Left ventricle myocardium superior (tissue), 1 donor: Measurements from ENCODE around the gene PDE1C. TPM values are rescaled to one million over a fixed set of nuclear protein-coding genes. Genes with fewer than 3 reads are reported as not detected.

Experiments used
- ATAC-seq: fragments of 200-7000 bp; cut with Tn5 transposase; one replicate; pipeline ENCODE4 v1.9.1; 2020; ENCODE audit warnings: mild to moderate bottlenecking, moderate library complexity
- DNase-seq: peaks from one replicate; pipeline ENCODE4 v3.0.0-alpha.2; 2020
- intact Hi-C: fragments of 100-400 bp; cut with micrococcal nuclease; formaldehyde crosslinking; loops from one replicate; pipeline ENCODE4 v1.11.0; 2022
- total RNA-seq: library from RNA; stranded (reverse); fragmentation: NEBNext Ultra II Directional; extraction: Animal tissue kit (Norgen Biotek cat#: 25700); gene quantifications from one replicate; pipeline ENCODE4 v1.2.1, GENCODE V29; 2021
- donor health status: DM: no; HTN: yes; CAD: no; lungs with severe emphysema.

PDE1C gene
- total RNA-seq, 1 donor from 2014 or later: 192 TPM

DNA sequence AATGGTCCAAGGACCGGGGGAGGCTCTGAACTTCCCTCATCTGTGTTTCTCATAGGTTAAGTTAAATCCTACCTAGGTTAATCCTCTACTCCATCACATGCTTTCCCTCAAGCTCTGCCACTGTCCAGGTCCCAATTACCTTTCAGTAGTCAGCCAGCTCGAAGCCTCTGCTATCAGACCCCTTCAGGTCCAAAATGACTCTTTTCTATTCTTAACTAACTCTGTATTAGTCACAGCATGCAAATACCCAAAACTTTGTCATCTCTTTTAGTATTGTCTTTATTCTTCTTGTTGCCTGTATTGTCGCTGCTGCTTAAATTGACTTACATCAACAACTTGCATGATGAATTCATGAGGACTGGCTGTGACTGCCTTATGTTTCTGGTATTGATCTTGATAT lies 367.9 kb downstream of the PDE1C start:
- DNase-seq (no peak), ATAC-seq (no peak)
- intact Hi-C loops: no loop called here
